Erythroblast (primary cell): ENCODE data around the gene IL13.

ENCODE experiments used
- DNase-seq, 2 experiments: peaks; one replicate each; lab custom pipeline; 2025; lab: John Stamatoyannopoulos, UW
- GATA1 ChIP-seq: IDR thresholded peaks from 2 replicates; pipeline ENCODE4 v1.6.1; 2011; ENCODE audit warnings: low read depth, mild to moderate bottlenecking, control low read depth, low read length, moderate library complexity
- POLR2A ChIP-seq: IDR thresholded peaks from 2 replicates; pipeline ENCODE4 v1.6.1; 2011; ENCODE audit warnings: mild to moderate bottlenecking, low read length

Gene IL13

DNA sequence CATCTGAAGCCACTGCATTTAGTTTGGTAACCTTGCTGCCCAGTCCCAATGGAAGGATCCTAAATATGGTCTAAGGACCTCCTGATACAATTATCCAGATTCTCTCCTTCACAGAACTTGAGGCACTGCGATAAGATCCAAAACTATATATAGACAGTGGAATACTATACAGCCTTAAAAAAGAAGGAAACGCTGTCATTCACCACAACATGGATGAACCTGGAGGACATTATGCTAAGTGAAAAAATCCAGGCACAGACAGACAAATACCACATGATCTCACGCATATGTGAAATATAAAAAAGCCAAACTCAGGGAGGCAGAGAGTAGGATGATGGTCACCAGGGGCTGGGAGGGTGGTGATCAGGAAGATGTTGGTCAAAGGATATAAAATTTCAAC is 13.0 kb downstream of the IL13 start:
- TF ChIP-seq POLR2A, result no peak
- no peak for TF ChIP-seq GATA1
- DNase-seq, result no peak

DNA sequence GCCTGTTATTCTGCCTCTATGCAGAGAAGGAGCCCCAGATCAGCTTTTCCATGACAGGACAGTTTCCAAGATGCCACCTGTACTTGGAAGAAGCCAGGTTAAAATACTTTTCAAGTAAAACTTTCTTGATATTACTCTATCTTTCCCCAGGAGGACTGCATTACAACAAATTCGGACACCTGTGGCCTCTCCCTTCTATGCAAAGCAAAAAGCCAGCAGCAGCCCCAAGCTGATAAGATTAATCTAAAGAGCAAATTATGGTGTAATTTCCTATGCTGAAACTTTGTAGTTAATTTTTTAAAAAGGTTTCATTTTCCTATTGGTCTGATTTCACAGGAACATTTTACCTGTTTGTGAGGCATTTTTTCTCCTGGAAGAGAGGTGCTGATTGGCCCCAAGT is 15.5 kb downstream of the IL13 start:
- TF ChIP-seq POLR2A (no peak), GATA1 (no peak)
- peak; percentile 64 to 71 for DNase-seq

DNA sequence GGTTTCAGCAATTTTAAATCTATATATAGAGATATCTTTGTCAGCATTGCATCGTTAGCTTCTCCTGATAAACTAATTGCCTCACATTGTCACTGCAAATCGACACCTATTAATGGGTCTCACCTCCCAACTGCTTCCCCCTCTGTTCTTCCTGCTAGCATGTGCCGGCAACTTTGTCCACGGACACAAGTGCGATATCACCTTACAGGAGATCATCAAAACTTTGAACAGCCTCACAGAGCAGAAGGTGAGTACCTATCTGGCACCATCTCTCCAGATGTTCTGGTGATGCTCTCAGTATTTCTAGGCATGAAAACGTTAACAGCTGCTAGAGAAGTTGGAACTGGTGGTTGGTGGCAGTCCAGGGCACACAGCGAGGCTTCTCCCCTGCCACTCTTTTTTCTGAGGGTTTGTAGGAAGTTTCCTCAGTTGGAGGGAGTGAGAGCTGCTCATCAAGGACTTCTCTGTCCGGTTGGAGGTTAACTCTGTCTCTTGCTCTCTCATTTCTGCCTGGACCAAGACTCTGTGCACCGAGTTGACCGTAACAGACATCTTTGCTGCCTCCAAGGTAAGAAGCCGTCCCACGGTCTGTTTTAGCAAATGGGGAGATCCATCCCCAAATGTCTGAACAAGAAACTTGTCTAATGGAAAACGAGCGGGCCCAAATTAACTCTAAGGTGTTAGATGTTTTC is 16.1 kb downstream of the IL13 start, which contains the start of gene IL4:
Gene IL4 (plus strand): TSS at position 51 of the 692 bp plus-strand sequence. CDS start 62 bp downstream, at position 113.
- no peak for DNase-seq

DNA sequence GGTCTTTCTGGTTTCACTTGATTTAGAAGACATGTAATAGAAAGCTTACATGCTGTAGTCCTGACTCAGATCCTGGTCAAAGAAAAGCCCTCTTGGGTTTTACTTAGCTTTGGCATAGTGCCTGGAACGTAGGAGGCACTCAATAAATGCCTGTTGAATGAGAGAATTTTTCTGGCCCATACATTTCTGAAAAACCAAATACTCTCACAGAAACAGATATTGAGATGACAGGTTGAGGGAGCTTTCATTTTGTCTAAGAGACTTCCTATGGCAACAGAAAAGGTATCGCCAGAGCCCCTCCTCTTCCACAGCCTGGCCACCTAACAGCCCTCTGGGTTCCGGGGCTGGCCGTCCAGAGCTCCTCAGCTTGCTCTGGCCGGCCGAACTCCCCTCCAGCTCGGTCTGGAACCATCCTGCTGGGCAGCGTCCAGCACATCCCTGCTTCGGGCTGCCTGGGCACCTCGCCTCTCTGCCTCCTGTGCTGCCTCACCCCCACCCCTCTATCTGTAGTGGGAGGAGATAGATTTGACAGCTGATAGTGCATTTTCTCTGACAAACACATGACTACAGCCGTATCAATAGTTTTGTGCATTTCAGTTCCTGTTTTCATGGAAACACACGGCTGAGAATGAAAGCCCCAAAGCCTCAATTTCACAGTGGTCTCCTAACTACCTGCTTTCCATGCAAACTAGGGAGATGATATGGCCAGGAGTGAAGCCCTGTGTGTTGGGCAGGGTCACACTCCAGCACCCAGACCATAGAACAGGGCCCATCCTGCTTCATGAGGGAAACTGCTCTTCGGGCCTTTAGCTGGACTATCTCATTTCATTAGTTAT is 16.9 kb downstream of the IL13 start:
- TF ChIP-seq POLR2A (no peak), GATA1 (no peak)
- peak; percentile 32 to 53 for DNase-seq

More for the DNA sequence above, 16.1 kb downstream of the IL13 start, which contains the start of gene IL4:
- TF ChIP-seq GATA1, result no peak
- no peak for TF ChIP-seq POLR2A

DNA sequence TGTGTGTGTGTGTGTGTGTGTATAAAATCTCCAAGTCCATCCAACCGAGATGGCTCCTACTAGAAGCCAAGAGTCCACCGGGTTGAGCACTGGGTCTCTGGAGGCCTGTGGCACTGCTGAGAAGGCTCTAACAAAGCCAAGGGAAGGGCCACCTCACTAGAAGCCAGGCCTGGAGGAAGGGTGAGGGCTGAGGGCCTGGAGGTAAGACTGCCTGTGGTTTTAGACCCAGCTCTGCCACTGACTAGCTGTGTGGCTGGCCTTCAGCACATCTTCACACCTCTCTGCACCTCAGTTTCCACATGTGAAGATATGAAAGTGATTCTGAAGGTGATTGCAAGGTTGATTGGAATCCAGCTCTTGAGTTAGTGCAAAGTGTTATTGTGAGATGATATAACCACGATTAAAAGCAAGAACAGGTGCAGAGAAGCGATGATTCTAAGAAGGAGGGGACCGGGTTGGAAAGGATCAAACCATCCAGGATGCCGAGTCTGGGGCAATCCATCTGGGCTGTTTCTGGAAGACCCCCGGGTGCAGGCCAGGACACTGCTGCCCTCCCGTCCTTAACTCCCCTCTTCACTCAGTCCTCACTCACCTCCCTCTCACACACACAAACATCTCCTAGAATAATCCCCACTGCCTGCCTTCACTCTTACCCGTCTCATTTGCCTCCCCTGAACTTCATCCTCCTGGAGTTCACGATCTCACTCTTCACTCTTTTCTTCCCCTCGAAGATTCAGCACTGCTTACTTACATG is 18.1 kb downstream of the IL13 start:
- TF ChIP-seq GATA1 (no peak), POLR2A (no peak)
- no peak for DNase-seq

DNA sequence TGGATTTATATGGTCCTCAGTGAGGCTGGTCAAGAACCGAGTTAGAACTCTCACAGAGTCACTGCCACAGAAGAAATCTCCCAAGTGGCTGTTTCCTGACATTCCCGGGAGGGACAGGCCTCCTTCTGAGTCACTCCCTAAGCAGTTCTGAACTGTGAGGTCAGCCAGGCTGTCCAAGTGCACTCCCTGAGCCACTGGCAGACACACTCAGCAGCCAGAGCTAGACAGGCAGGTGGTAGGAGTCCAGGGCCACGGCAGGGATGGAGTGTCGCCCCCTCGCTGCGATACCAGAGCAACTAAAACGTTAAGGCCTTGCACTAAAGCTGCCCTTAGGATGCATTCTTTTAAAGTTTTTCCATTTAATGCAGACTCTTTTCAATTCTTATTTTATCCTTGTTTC is 19.2 kb downstream of the IL13 start:
- no peak for TF ChIP-seq GATA1
- no peak for TF ChIP-seq POLR2A
- peak in 1 of 2 experiments; percentile 26 for DNase-seq

DNA sequence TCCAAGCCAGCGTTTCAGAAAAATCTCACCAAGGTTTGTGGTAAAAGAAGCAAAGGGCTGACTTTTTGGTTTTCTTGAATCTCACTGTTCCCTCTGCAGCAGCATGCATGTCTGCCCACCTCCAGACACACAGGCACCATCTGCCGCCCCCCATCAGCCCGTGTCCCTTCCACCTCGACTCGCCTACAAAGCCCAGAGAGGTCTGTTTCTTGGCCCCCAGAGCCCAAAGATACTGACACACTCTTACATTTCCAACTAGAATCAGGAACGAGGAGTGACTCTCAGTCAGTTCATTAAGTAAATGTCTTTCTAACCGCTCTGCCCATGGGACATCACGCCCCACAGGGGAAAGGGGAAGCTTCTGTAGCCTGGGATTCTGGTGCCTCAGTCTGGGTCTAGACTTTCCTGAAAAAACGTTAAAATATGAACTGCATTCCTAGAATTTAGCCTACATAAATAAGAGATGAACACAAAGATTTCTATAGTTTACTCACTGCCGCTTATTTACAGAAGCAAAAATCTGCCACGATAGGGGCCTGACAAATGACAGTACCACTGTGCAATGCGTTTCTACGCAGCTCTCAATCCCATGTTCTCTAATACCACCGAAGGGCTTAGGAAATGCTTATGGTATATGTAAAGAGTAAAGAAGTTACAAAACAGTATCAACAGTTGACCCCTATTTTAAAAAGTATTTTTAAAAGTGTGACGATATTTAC is 19.9 kb downstream of the IL13 start:
- no peak for DNase-seq
- no peak for TF ChIP-seq GATA1

DNA sequence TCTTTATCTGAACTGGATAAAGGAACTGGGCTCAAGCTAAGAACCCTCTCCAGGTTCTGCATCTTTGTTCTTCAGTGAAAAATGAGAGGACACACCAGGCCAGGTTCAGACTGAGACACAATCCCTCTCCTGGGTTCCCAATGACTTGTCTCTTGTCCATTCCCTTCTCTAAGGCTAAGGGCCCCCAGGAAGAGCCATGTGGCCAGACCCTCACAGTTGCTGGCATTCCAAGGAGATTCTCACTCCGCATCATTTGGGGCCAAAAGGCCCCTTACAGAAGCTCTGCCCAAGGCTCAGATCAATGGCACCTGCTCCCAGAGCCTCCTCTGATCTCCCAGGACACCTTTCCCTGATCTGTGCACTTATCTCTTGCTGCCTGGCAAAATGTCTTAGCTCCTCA is 20.8 kb downstream of the IL13 start:
- no peak for TF ChIP-seq POLR2A
- no peak for TF ChIP-seq GATA1
- no peak for DNase-seq

DNA sequence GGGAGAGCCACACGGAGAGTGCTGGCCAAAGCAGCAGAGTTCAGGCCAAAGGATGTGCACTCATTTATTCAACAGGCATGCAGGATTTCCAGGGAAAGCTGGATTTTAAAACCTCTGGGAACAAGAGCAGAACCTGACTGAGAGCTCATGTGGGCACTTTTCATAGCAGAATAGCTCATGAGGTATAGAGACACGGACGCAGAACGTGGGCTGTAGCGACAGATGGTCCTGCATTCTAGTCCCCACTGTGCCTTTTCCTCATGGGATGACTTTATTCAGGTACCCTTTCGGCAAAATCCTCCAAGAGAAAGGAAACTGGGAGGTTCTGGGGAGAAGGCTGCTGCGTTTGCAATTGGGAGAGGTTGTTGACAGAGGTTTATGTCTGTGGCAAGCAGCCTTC is 21.2 kb downstream of the IL13 start:
- TF ChIP-seq POLR2A (no peak), GATA1 (no peak)
- no peak for DNase-seq

DNA sequence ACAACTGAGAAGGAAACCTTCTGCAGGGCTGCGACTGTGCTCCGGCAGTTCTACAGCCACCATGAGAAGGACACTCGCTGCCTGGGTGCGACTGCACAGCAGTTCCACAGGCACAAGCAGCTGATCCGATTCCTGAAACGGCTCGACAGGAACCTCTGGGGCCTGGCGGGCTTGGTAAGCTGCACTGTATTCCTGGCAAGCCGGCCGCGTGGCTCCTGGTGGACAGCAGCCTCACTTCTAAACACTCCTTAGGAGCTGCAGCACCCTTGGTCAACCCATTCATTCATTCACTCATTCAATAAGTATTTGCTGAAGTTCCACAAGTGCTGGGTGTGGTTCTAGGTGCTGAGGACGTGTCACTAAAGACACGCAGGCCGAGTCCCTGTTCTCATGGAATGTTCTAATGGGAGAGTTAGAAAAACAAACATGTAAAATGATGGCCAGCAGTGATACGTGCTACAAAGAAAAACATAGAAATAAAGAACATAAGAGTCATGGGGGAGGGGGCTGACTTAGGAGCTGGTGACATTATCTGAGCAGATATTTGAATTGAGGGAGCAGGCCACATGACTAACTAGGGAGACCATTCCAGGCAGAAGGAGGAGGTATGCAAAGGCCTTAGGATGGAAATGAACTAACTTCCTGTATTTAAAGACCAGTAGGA is 21.9 kb downstream of the IL13 start:
- TF ChIP-seq POLR2A (no peak), GATA1 (no peak)
- DNase-seq, result no peak

DNA sequence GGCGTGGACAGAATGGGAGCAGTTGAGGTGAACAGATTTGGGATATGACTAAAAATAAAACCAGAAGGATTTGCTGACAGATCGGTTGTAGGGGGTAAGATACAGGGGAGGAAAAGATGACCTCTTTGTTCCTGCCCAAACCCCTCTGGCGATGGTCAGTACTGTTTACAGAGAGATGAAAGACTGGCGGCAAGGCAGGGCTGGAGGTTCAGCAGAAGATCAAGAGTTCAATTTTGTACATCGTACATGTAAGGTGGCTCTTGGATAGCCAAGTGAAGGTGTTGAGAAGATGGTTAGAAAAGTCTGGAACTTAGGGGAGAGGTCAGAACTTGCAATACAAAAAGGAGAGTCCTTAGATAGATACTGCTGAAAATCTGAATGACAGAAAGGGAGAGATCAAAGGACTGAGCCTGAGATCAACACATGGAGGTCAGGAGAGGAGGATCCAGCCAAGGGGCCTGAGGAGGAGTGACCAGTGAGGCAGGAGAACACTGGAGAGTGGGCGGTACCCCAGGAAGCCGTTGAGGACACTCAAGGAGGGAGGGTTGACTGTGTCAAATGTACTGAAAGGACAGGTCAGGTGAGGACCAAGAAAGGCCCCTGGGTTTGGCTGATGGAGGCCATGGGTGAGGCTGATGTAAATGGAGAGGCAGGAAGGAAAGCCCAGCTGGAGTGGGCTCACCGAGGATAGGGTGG is 23.0 kb downstream of the IL13 start:
- no peak for DNase-seq
- TF ChIP-seq POLR2A (no peak), GATA1 (no peak)

DNA sequence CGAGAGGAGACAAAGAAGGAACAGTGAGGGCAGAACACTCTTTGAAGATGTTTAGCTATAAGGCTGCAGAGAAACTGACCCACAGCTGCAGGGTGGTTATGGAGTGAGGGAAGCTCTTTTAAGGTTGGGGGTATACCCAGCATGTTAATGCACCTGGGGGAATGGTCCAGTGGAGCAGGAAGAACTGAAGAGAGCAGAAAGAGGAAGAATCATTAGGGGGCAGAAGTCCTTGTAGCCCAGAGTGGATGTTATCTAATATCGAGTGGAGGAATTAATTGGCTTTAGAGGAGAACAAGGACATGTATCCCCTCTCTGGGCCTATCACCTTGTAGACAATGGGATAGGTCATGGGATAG is 23.5 kb downstream of the IL13 start:
- no peak for DNase-seq
- TF ChIP-seq GATA1 (no peak), POLR2A (no peak)
